H1 (cell line): ENCODE results near the gene SPATA25. TPM values are rescaled to one million over a fixed set of nuclear protein-coding genes. Genes with fewer than 3 reads are reported as not detected.

Experiments used
- CTCF ChIA-PET: fragments of 300-600 bp; sonication (Branson Sonifier 250); formaldehyde crosslinking; loops from one replicate; lab custom pipeline; 2021; ENCODE audit not compliant: partially characterized antibody; lab: Charles Lee
- POLR2A ChIA-PET: fragments of 300-600 bp; sonication (Branson Sonifier 250); formaldehyde crosslinking; loops from one replicate; lab custom pipeline; 2021; ENCODE audit warnings: inconsistent platforms; ENCODE audit not compliant: partially characterized antibody; lab: Charles Lee
- DNase-seq, 2 experiments: peaks; one replicate each; pipeline versions ENCODE4 v3.0.0 to v3.0.0-alpha.2; 2010 to 2022; ENCODE audit warnings: low spot score in 2 of 2, low read depth in 1 of 2, mixed read lengths in 1 of 2
- FAIRE-seq: peaks from 2 replicates; lab custom pipeline; 2011; peaks lifted over from hg19 to GRCh38; lab: Jason Lieb, UNC
- H2AFZ ChIP-seq: 2 replicates; pipeline ENCODE4 v1.8.1; 2012; ENCODE audit warnings: low read length, inconsistent platforms
- H2AK5ac ChIP-seq: 2 replicates; pipeline ENCODE4 v1.6.1; 2013; ENCODE audit warnings: low read depth, low read length
- H2BK120ac ChIP-seq: replicated peaks from 2 replicates; pipeline ENCODE3; 2013; ENCODE audit warnings: low read depth, low read length, inconsistent platforms
- H2BK12ac ChIP-seq: 2 replicates; pipeline ENCODE4 v1.6.1; 2013; ENCODE audit warnings: low read depth, low read length
- H2BK15ac ChIP-seq: 2 replicates; pipeline ENCODE4 v1.6.1; 2013; ENCODE audit warnings: low read length
- H2BK20ac ChIP-seq: 2 replicates; pipeline ENCODE4 v1.6.1; 2013; ENCODE audit warnings: low read length
- H2BK5ac ChIP-seq: 2 replicates; pipeline ENCODE4 v1.6.1; 2013; ENCODE audit warnings: low read depth, low read length
- H3K14ac ChIP-seq: 2 replicates; pipeline ENCODE4 v1.6.1; 2013; ENCODE audit warnings: inconsistent platforms; ENCODE audit not compliant: insufficient read length
- H3K18ac ChIP-seq: 2 replicates; pipeline ENCODE4 v1.6.1; 2013; ENCODE audit warnings: low read length; ENCODE audit errors: extremely low read depth
- H3K23ac ChIP-seq: 2 replicates; pipeline ENCODE4 v1.6.1; 2013; ENCODE audit warnings: inconsistent platforms; ENCODE audit not compliant: insufficient read length
- H3K23me2 ChIP-seq: 2 replicates; pipeline ENCODE4 v1.6.1; 2013; ENCODE audit warnings: low read depth, low read length
- H3K27ac ChIP-seq: 2 replicates; pipeline ENCODE4 v1.6.1; 2011; ENCODE audit warnings: low read depth, low read length, inconsistent platforms
- H3K27me3 ChIP-seq, 4 experiments: replicated peaks in 1 of 4; 1 replicate in 1 of 4; 2 replicates in 3 of 4; pipeline versions ENCODE4 v1.6.1 to v1.8.1; 2011 to 2013; ENCODE audit warnings: low read length in 3 of 4, mild to moderate bottlenecking in 3 of 4, inconsistent platforms in 2 of 4, mixed read lengths in 2 of 4, moderate library complexity in 1 of 4; ENCODE audit not compliant: control insufficient read depth in 3 of 4, insufficient read depth in 3 of 4; ENCODE audit errors: extremely low read depth in 1 of 4
- H3K36me3 ChIP-seq, 4 experiments: 2 replicates each; pipeline versions ENCODE4 v1.6.1 to v1.8.1; 2011 to 2013; ENCODE audit warnings: mild to moderate bottlenecking in 4 of 4, low read length in 3 of 4, moderate library complexity in 2 of 4, control low read depth in 1 of 4, inconsistent platforms in 1 of 4; ENCODE audit not compliant: insufficient read depth in 4 of 4, control insufficient read depth in 2 of 4
- H3K4ac ChIP-seq: replicated peaks from 2 replicates; pipeline ENCODE3; 2013; ENCODE audit warnings: low read length, low read depth, mixed read lengths, inconsistent platforms; ENCODE audit not compliant: insufficient read length
- H3K4me1 ChIP-seq, 4 experiments: replicated peaks in 1 of 4; 1 replicate in 1 of 4; 2 replicates in 3 of 4; pipeline versions ENCODE4 v1.6.1 to v1.8.1; 2011 to 2013; ENCODE audit warnings: low read length in 3 of 4, inconsistent platforms in 2 of 4, mixed read lengths in 1 of 4; ENCODE audit not compliant: insufficient read depth in 4 of 4, control insufficient read depth in 3 of 4
- H3K4me2 ChIP-seq, 2 experiments: 2 replicates each; pipeline versions ENCODE4 v1.6.1 to v1.8.1; 2011 to 2013; ENCODE audit warnings: low read depth in 2 of 2, low read length in 2 of 2, control low read depth in 1 of 2, inconsistent platforms in 1 of 2, mild to moderate bottlenecking in 1 of 2; ENCODE audit not compliant: insufficient read depth in 1 of 2
- H3K4me3 ChIP-seq, 4 experiments: fragments of 200-600, 300-600 bp in 1 of 4; sonication (generic), shearing (Covaris generic), sonication (Bioruptor Twin) in 1 of 4; 2 replicates each; pipeline versions ENCODE4 v1.5.1 to v1.8.1; 2011 to 2016; ENCODE audit warnings: low read length in 4 of 4, low read depth in 3 of 4, control low read depth in 2 of 4, inconsistent platforms in 2 of 4, mild to moderate bottlenecking in 2 of 4, mixed read lengths in 1 of 4, moderate library complexity in 1 of 4; ENCODE audit not compliant: insufficient read depth in 2 of 4; ENCODE audit errors: extremely low read depth in 1 of 4
- H3K56ac ChIP-seq: replicated peaks from 2 replicates; pipeline ENCODE3; 2013; ENCODE audit warnings: low read depth, mild to moderate bottlenecking, mixed read lengths, low read length, inconsistent platforms; ENCODE audit not compliant: insufficient read length
- H3K79me1 ChIP-seq: 2 replicates; pipeline ENCODE4 v1.6.1; 2013; ENCODE audit warnings: low read depth, low read length, control low read depth
- H3K79me2 ChIP-seq, 2 experiments: 2 replicates each; pipeline versions ENCODE4 v1.6.1 to v1.8.1; 2012 to 2013; ENCODE audit warnings: low read length in 2 of 2, mild to moderate bottlenecking in 2 of 2, inconsistent platforms in 1 of 2; ENCODE audit not compliant: insufficient read depth in 2 of 2, control insufficient read depth in 1 of 2
- H3K9ac ChIP-seq, 4 experiments: replicated peaks in 1 of 4; 1 replicate in 1 of 4; 2 replicates in 3 of 4; pipeline versions ENCODE4 v1.6.1 to v1.8.1; 2011 to 2013; ENCODE audit warnings: low read depth in 3 of 4, low read length in 3 of 4, control low read depth in 2 of 4, mild to moderate bottlenecking in 2 of 4, moderate library complexity in 2 of 4, inconsistent platforms in 1 of 4; ENCODE audit errors: extremely low read depth in 1 of 4
- H3K9me3 ChIP-seq, 2 experiments: 2 replicates each; pipeline versions ENCODE4 v1.6.1 to v1.8.1; 2012 to 2013; ENCODE audit warnings: mild to moderate bottlenecking in 2 of 2, moderate library complexity in 2 of 2, control low read depth in 1 of 2, inconsistent platforms in 1 of 2, low read depth in 1 of 2, low read length in 1 of 2, mixed read lengths in 1 of 2; ENCODE audit not compliant: insufficient read depth in 2 of 2
- H4K20me1 ChIP-seq, 2 experiments: replicated peaks in 1 of 2; 2 replicates each; pipeline versions ENCODE3 to v1.8.1; 2011 to 2013; ENCODE audit warnings: inconsistent platforms in 2 of 2, low read length in 2 of 2, mild to moderate bottlenecking in 1 of 2; ENCODE audit not compliant: insufficient read depth in 2 of 2, control insufficient read depth in 1 of 2
- H4K5ac ChIP-seq: 2 replicates; pipeline ENCODE4 v1.6.1; 2013; ENCODE audit warnings: low read length, low read depth, mixed read lengths, inconsistent platforms; ENCODE audit not compliant: insufficient read length
- H4K8ac ChIP-seq: 2 replicates; pipeline ENCODE4 v1.8.0; 2013; ENCODE audit warnings: mild to moderate bottlenecking, moderate library complexity, low read length, inconsistent platforms; ENCODE audit not compliant: insufficient read depth; ENCODE audit errors: extremely low read depth
- H4K91ac ChIP-seq: replicated peaks from 2 replicates; pipeline ENCODE3; 2013; ENCODE audit warnings: low read length, mixed read lengths, inconsistent platforms; ENCODE audit not compliant: insufficient read length
- KDM1A ChIP-seq: fragments of 200-600, 300-600 bp; sonication (generic); IDR thresholded peaks from 2 replicates; pipeline ENCODE4 v1.7.1; 2016; ENCODE audit warnings: mild to moderate bottlenecking, low read length, borderline replicate concordance
- SAP30 ChIP-seq: fragments of 300-600 bp; sonication (generic); IDR thresholded peaks from 2 replicates; pipeline ENCODE4 v1.7.1; 2012; ENCODE audit warnings: low read length, moderate library complexity, mild to moderate bottlenecking, inconsistent platforms; ENCODE audit not compliant: insufficient read depth, insufficient replicate concordance
- SRF ChIP-seq: IDR thresholded peaks from 2 replicates; pipeline ENCODE4 v1.6.1; 2011; ENCODE audit warnings: mild to moderate bottlenecking, low read depth, low read length, moderate library complexity
- WGBS, 2 experiments: shearing (Covaris generic) in 1 of 2; methylation state at CpG; one replicate each; pipeline versions ENCODE4 v1.1.6 to v1.1.7; 2013 to 2015; ENCODE audit warnings: low lambda C conversion rate in 2 of 2, mixed read lengths in 2 of 2, inconsistent platforms in 1 of 2, low coverage in 1 of 2, missing lambda C conversion rate in 1 of 2; ENCODE audit not compliant: insufficient replicate concordance in 2 of 2, insufficient coverage in 1 of 2, insufficient read length in 1 of 2; ENCODE audit errors: extremely low coverage in 1 of 2, missing lambda C conversion rate in 1 of 2; 5-methylcytosine and 5-hydroxymethylcytosine counted together
- polyA plus RNA-seq, 7 experiments: library from polyadenylated mRNA; depleted of rRNA in 3 of 7; stranded (reverse) in 5 of 7; unstranded in 2 of 7; fragments of >200 nt in 5 of 7; fragments of 200-250 nt in 2 of 7; gene quantifications; 1 replicate in 5 of 7; 2 replicates in 1 of 7; 4 replicates in 1 of 7; pipeline versions ENCODE4 v1.2.1 to v1.2.3, GENCODE V29; 2011 to 2013; ENCODE audit warnings: missing spikeins in 2 of 7, mixed read lengths in 2 of 7
- total RNA-seq: library from RNA; stranded (reverse); fragmentation: NEBNext Ultra II Directional; extraction: Animal tissue kit (Norgen Biotek cat#: 25700); gene quantifications from 2 replicates; pipeline ENCODE4 v1.2.1, GENCODE V29; 2021
- TF ChIP-seq, protein P1 (sequence below): IDR thresholded peaks from 2 replicates; pipeline ENCODE4 v1.6.1; 2011; ENCODE audit warnings: low read depth, mild to moderate bottlenecking, low read length; ENCODE audit not compliant: insufficient read depth

The SPATA25 gene
- total and polyA plus RNA-seq, 2 of the 8 experiments (the other 6 are each of a cell fraction or from before 2014, with no cell fraction given) = 2.0 to 3.0 TPM

DNA sequence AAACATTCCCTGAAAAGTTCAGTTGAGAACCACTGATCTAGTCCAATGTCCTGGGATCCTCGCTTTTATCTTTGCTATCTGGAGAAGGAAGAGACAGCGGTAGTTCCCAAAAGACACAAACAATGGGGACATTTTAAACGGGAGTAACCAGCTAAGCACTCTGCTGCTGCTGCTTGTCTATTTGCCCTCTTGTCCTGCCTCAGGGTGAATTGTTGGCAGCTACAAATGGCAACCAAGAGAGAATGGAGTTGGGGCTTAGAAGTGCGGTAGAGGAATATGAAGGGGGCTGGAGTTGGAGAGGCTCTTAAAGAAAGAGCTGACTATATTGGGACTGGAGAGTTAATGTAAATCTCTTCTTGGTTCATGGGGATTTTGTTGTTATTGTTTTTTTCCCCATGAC lies 12.8 kb downstream of the SPATA25 start:
- FAIRE-seq (no peak), DNase-seq (no peak)
- Histone ChIP-seq H3K4me2 (no peak overlapping the region), H2BK12ac (no peak overlapping the region), H3K4ac (no peak overlapping the region), H3K36me3 (peaks cover 0 to 9% (median 7%) of the 10 kb centered on the region in 4 experiments; a peak in 6 of 8 replicates), H2AK5ac (no peak overlapping the region), H3K9ac (no peak overlapping the region), H3K4me3 (no peak overlapping the region), H3K14ac (no peak overlapping the region), H4K20me1 (no peaks in the 10 kb centered on the region), H3K9me3 (no peaks in the 10 kb centered on the region), H4K8ac (no peak overlapping the region), H3K79me2 (no peaks in the 10 kb centered on the region), H3K27ac (no peak overlapping the region), H3K23me2 (no peaks in the 10 kb centered on the region), H2BK15ac (no peak overlapping the region), H2BK120ac (no peak overlapping the region), H3K27me3 (no peaks in the 10 kb centered on the region), H3K23ac (no peak overlapping the region), H3K18ac (no peak overlapping the region), H4K91ac (no peak overlapping the region), H2BK5ac (no peak overlapping the region), H2AFZ (no peak overlapping the region), H2BK20ac (no peak overlapping the region), H3K4me1 (no peaks in the 10 kb centered on the region), H4K5ac (no peak overlapping the region), H3K56ac (no peak overlapping the region), H3K79me1 (no peaks in the 10 kb centered on the region)
- ChIA-PET CTCF (interaction anchor here (0.6 to 1.8 kb wide), 6 partner anchors 10 to 95 kb away, joined by 3 to 5 read pairs (median 3); no protein-coding TSS in a partner anchor), POLR2A (interaction anchor here (0.6 to 2.0 kb wide), 10 partner anchors 8 to 62 kb away, joined by 3 to 7 read pairs (median 4); partner anchors contain the start of genes NEURL2, PCIF1 and UBE2C)
- TF ChIP-seq SAP30 = no peak
- TF ChIP-seq, protein P1, sequence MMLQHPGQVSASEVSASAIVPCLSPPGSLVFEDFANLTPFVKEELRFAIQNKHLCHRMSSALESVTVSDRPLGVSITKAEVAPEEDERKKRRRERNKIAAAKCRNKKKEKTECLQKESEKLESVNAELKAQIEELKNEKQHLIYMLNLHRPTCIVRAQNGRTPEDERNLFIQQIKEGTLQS = no peak
- no peak for TF ChIP-seq KDM1A
- TF ChIP-seq SRF = no peak
- 87% methylated on average over 4 of the region's 4 CpGs; no CpG with 5 or more reads in 1 of the 2 experiments for WGBS, 2 experiments
